Neural crest cell (in vitro differentiated cells): ENCODE measurements around the gene PTCRA. TPM values are rescaled to one million over a fixed set of nuclear protein-coding genes. Genes with fewer than 3 reads are reported as not detected.

ENCODE experiments used
- DNase-seq: peaks from one replicate; pipeline ENCODE4 v3.0.0; 2021; ENCODE audit warnings: low read depth, mixed read lengths, low spot score
- H3K27ac Mint-ChIP-seq: one replicate; pipeline ENCODE4 v1.8.0; 2021; ENCODE audit warnings: mild to moderate bottlenecking, mixed read lengths; ENCODE audit not compliant: unreplicated experiment
- H3K27me3 Mint-ChIP-seq: 2 replicates; pipeline ENCODE4 v1.8.0; 2021; ENCODE audit warnings: low read depth, mild to moderate bottlenecking, mixed read lengths
- H3K36me3 Mint-ChIP-seq: 2 replicates; pipeline ENCODE4 v1.8.0; 2021; ENCODE audit warnings: low read depth, mild to moderate bottlenecking, mixed read lengths
- H3K4me1 Mint-ChIP-seq: 2 replicates; pipeline ENCODE4 v1.8.0; 2021; ENCODE audit warnings: mixed read lengths
- H3K4me3 Mint-ChIP-seq: one replicate; pipeline ENCODE4 v1.8.0; 2021; ENCODE audit warnings: mild to moderate bottlenecking, mixed read lengths
- H3K9me3 Mint-ChIP-seq: 2 replicates; pipeline ENCODE4 v1.8.0; 2021; ENCODE audit warnings: mixed read lengths
- long read RNA-seq: library from polyadenylated mRNA; unstranded; transcript quantifications from one replicate; pipeline ENCODE4 v2.0.0, GENCODE V29; 2020
- total RNA-seq: library from RNA; stranded (reverse); gene quantifications from 2 replicates; pipeline ENCODE4 v1.2.1, GENCODE V29; 2021
- TF ChIP-seq, protein P1 (sequence below): fragments of 200-600 bp; sonication (generic); conservative IDR thresholded peaks from 2 replicates; pipeline ENCODE4 v1.5.0; 2021; ENCODE audit warnings: antibody characterized with exemption, mild to moderate bottlenecking

Gene PTCRA, protein sequence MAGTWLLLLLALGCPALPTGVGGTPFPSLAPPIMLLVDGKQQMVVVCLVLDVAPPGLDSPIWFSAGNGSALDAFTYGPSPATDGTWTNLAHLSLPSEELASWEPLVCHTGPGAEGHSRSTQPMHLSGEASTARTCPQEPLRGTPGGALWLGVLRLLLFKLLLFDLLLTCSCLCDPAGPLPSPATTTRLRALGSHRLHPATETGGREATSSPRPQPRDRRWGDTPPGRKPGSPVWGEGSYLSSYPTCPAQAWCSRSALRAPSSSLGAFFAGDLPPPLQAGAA
- not detected in 2 replicates for total RNA-seq
- long read RNA-seq, result 0 reads

DNA sequence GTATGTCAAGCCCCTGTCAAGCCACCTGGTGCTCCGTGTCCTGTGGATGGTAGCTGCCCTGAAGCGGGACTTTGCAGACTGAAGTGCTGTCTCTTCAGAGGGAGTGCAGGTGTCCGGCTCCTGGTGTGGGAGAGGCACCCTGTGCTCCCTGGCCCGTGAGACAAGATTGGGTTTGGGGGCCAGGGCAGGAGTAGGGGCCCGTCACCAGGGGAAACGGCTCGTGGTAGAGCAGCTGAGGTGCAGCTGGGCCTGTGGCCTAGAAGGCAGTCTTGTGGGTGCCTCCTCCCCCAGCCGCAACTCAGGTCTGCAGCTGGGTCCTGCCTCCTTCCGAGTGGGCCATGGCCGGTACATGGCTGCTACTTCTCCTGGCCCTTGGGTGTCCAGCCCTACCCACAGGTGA is at the start of gene PTCRA:
TSS of gene PTCRA (plus strand) at position 322 of the 400 bp plus-strand sequence. CDS start at position 339, 17 bp downstream.
- Mint-ChIP-seq H3K27ac (no peak within 1 kb of the TSS), H3K4me1 (peaks cover 5% of the 10 kb centered on the region), H3K9me3 (no peaks in the 10 kb centered on the region), H3K36me3 (no peaks in the 10 kb centered on the region), H3K27me3 (no peaks in the 10 kb centered on the region), H3K4me3 (no peak within 1 kb of the TSS)
- no peak for DNase-seq
- TF ChIP-seq, protein P1, sequence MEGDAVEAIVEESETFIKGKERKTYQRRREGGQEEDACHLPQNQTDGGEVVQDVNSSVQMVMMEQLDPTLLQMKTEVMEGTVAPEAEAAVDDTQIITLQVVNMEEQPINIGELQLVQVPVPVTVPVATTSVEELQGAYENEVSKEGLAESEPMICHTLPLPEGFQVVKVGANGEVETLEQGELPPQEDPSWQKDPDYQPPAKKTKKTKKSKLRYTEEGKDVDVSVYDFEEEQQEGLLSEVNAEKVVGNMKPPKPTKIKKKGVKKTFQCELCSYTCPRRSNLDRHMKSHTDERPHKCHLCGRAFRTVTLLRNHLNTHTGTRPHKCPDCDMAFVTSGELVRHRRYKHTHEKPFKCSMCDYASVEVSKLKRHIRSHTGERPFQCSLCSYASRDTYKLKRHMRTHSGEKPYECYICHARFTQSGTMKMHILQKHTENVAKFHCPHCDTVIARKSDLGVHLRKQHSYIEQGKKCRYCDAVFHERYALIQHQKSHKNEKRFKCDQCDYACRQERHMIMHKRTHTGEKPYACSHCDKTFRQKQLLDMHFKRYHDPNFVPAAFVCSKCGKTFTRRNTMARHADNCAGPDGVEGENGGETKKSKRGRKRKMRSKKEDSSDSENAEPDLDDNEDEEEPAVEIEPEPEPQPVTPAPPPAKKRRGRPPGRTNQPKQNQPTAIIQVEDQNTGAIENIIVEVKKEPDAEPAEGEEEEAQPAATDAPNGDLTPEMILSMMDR, result no peak

DNA sequence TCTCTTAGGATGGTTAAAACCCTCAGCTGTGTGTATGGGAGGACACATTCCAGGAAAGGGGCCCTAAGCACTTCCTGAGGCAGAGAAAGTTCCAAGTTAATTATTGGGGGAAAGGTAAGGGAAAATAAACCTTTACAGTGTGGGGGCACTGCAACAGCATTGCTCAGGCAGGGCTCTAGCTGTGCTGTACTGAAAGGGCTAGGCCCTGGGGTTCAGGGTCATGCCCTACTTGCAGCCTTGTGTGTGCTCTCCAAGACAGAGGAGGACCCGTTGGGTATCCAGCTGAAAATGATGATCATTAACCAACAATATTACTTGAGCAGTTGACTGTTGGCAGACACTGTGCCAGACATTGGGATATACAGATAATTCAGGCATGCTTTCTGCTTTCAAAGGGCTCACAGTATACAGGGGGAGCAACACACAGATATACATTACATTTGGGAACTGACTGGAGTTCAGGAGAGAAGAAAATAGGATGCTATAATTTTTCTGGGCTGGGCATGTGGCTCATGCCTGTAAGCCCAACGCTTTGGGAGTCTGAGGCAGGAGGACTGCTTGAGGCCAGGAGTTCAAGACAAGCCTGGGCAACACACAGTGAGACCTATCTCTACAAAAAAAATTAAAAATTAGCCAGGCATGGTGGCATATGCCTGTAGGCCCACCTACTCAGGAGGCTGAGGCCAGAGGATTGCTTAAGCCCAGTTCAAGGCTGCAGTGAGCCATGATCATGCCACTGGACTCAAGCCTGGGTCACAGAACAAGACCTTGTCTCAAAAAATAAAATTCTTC is 45.5 kb upstream of the PTCRA start:
- Mint-ChIP-seq H3K4me1 (no peaks in the 10 kb centered on the region), H3K27me3 (no peaks in the 10 kb centered on the region), H3K36me3 (no peaks in the 10 kb centered on the region), H3K9me3 (no peaks in the 10 kb centered on the region), H3K27ac (no peak overlapping the region), H3K4me3 (no peak overlapping the region)
- TF ChIP-seq, protein P1, result no peak
- no peak for DNase-seq

DNA sequence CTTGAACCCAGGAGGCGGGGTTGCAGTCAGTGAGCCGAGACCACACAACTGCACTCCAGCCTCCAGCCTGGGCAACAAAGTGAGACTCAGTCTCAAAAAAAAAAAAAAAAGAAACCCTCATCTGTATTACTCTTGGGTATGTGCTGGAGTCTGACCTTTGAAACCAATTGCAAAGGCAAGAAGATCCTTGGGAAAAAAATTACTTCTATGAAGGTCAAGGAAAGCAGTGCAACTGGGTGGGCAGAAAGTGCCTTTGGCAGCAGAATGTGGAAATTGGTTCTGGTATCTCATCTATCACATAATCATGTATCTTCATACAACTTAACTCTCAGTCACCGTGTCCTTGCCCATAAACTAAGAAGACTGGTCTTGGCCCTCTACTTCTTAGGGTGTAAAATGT is 44.1 kb upstream of the PTCRA start:
- Mint-ChIP-seq H3K27ac (no peak overlapping the region), H3K9me3 (no peaks in the 10 kb centered on the region), H3K4me3 (no peak overlapping the region), H3K36me3 (no peaks in the 10 kb centered on the region), H3K4me1 (no peaks in the 10 kb centered on the region), H3K27me3 (no peaks in the 10 kb centered on the region)
- TF ChIP-seq, protein P1, result no peak
- no peak for DNase-seq

DNA sequence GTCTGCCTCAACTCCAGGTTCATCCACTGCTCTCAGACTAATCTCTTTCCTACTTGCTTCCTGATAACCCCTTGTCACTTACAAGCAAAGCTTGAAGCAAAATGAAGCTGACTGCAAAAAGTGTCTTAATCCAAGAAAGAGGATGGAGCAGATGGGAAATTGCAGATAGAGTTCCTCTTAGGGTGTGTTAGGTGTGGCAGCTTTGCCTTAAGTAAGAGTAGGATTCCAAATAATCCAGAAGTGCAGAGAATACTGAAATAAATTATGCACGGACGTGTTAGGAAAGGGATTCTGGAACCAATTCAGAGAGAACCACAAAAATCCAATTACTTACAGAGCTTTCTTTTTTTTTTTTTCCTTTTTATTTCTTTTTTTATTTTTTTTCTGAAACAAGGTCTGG is 42.5 kb upstream of the PTCRA start:
- Mint-ChIP-seq H3K4me3 (no peak overlapping the region), H3K9me3 (no peaks in the 10 kb centered on the region), H3K36me3 (no peaks in the 10 kb centered on the region), H3K27me3 (no peaks in the 10 kb centered on the region), H3K27ac (no peak overlapping the region), H3K4me1 (no peaks in the 10 kb centered on the region)
- TF ChIP-seq, protein P1, result no peak
- no peak for DNase-seq

DNA sequence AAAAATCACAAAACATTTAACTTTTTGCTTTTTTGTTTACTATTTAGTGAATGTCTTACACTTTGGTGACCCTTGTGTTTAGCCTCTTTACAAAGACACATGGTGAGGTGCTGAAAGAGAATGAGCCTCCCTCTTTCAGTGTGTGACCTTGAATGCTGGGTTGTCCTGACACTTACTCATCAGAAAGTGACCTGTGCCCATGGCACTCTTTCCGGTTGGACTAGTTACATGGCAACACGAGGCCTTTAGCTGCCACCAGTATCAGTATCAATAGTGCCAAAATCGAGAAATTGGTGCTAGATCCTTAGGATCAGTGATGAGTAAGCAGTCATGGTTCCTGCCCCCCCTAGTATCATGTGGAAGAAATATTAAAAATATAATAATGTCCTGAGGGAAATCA is 38.2 kb upstream of the PTCRA start:
- Mint-ChIP-seq H3K27ac (no peak overlapping the region), H3K9me3 (no peaks in the 10 kb centered on the region), H3K36me3 (peaks cover 4% of the 10 kb centered on the region), H3K4me3 (peak overlapping the region; percentile 76), H3K4me1 (peaks cover 14% of the 10 kb centered on the region), H3K27me3 (no peaks in the 10 kb centered on the region)
- DNase-seq, result no peak
- TF ChIP-seq, protein P1, result no peak
